Measurements from ENCODE around the gene RMDN2.
"Not testable (repeated sequence)": the region's sequence is repeated elsewhere in the genome, so short reads cannot be mapped to it uniquely, and the experiment has no call there.

The RMDN2 gene

DNA sequence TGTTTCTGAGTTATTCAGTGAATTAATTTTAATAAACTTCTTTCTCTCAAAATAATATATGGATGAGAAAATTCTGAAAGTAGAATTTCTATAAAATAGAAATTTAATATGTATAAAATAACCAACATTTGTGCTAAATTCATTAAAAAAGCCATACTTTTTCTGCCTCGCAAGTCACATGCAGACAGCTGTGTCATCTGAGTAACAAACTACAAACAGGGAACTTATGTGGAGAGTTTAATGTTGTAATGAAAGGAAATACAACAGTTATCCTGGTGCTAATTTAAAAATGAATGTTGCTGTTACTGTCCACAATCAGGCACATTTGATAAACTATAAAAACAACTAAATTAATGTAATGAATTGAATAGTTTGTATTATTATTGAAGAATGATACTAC is 22.2 kb downstream of the RMDN2 start:
- Histone ChIP-seq H3K4me1 (ENCODE audit: insufficient read depth, low read length, severe bottlenecking) (no peaks in the 10 kb centered on the region), H4K20me1 (ENCODE audit: insufficient read depth, low read length) (no peaks in the 10 kb centered on the region), H3K27ac (ENCODE audit: low read depth, low read length, poor library complexity, severe bottlenecking) (no peak overlapping the region), H3K9ac (ENCODE audit: low read length) (no peak overlapping the region), H3K36me3 (ENCODE audit: insufficient read depth, low read length) (no peaks in the 10 kb centered on the region), H3K4me3 (ENCODE audit: low read depth, low read length, poor library complexity, severe bottlenecking) (no peak overlapping the region), H3K9me3 (ENCODE audit: low read length) (no peaks in the 10 kb centered on the region), H3K4me2 (ENCODE audit: low read length) (no peak overlapping the region), H3K27me3 (ENCODE audit: insufficient read depth, low read length) (no peaks in the 10 kb centered on the region), H2AFZ (ENCODE audit: low read length) (no peak overlapping the region), H3K9me2 (ENCODE audit: low read depth, low read length) (no peaks in the 10 kb centered on the region), H3F3A (ENCODE audit: insufficient read depth, low read length) (no peaks in the 10 kb centered on the region), H3K79me2 (ENCODE audit: insufficient read depth, low read length) (no peaks in the 10 kb centered on the region)
- TF ChIP-seq, protein P1, sequence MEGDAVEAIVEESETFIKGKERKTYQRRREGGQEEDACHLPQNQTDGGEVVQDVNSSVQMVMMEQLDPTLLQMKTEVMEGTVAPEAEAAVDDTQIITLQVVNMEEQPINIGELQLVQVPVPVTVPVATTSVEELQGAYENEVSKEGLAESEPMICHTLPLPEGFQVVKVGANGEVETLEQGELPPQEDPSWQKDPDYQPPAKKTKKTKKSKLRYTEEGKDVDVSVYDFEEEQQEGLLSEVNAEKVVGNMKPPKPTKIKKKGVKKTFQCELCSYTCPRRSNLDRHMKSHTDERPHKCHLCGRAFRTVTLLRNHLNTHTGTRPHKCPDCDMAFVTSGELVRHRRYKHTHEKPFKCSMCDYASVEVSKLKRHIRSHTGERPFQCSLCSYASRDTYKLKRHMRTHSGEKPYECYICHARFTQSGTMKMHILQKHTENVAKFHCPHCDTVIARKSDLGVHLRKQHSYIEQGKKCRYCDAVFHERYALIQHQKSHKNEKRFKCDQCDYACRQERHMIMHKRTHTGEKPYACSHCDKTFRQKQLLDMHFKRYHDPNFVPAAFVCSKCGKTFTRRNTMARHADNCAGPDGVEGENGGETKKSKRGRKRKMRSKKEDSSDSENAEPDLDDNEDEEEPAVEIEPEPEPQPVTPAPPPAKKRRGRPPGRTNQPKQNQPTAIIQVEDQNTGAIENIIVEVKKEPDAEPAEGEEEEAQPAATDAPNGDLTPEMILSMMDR (IDR thresholded peaks at IDR 0.05; ENCODE audit: low read length), result no peak
- TF ChIP-seq EZH2 (IDR thresholded peaks at IDR 0.05; ENCODE audit: borderline replicate concordance, low read length), result no peak

DNA sequence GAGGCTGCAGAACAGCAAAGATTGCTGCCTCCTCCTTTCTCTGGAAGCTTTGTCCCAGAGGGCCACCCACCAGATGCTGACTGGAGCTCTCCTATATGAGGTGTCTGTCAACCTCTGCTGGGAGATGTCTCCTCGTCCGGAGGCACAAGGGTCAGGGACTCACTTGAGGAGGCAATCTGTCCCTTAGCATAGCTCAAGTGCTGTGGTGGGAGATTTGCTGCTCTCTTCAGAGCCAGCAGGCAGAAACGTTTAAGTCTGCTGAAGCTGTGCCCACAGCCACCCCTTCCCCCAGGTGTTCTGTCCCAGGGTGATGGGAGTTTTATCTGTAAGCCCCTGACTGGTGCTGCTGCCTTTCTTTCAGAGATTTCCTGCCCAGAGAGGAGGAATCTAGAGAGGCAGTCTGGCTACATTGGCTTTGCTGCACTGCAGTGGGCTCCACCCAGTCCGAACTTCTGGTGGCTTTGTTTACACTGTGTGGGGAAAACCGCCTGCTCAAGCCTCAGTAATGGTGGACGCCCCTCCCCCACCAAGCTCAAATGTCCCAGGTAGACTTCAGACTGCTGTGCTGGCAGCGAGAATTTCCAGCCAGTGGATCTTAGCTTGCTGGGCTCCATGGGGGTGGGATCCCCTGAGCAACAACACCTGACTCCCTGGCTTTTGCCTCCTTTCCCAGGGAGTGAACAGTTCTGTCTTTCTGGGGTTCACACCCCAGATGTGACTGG is 37.1 kb downstream of the RMDN2 start:
- not testable (repeated sequence) for H3K9ac ChIP-seq (ENCODE audit: low read length)

DNA sequence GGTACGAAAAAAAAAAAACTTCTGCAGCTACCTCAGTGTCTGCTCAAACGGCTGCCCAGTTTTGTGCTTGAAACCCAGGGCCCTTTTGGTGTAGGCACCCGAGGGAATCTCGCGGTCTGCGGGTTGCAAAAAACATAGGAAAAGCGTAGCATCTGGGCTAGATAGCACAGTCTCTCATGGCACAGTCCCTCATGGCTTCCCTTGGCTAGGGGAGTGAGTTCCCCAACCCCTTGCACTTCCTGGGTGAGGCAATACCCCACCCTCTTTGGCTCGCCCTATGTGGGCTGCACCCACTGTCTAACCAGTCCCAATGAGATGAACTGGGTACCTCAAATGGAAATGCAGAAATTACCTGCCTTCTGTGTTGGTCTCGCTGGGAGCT is 37.6 kb downstream of the RMDN2 start:
- not testable (repeated sequence) for H3K4me2 ChIP-seq (ENCODE audit: low read length)

More for the DNA sequence above, 37.1 kb downstream of the RMDN2 start:
- not testable (repeated sequence) for H3K9me2 ChIP-seq (ENCODE audit: low read depth, low read length); H3F3A ChIP-seq (ENCODE audit: insufficient read depth, low read length); H3K79me2 ChIP-seq (ENCODE audit: insufficient read depth, low read length); H3K36me3 ChIP-seq (ENCODE audit: insufficient read depth, low read length); H4K20me1 ChIP-seq (ENCODE audit: insufficient read depth, low read length); H3K27ac ChIP-seq (ENCODE audit: low read depth, low read length, poor library complexity, severe bottlenecking); H3K27me3 ChIP-seq (ENCODE audit: insufficient read depth, low read length); H3K4me3 ChIP-seq (ENCODE audit: low read depth, low read length, poor library complexity, severe bottlenecking); H3K4me2 ChIP-seq (ENCODE audit: low read length); H3K4me1 ChIP-seq (ENCODE audit: insufficient read depth, low read length, severe bottlenecking); H3K9me3 ChIP-seq (ENCODE audit: low read length); H2AFZ ChIP-seq (ENCODE audit: low read length)

DNA sequence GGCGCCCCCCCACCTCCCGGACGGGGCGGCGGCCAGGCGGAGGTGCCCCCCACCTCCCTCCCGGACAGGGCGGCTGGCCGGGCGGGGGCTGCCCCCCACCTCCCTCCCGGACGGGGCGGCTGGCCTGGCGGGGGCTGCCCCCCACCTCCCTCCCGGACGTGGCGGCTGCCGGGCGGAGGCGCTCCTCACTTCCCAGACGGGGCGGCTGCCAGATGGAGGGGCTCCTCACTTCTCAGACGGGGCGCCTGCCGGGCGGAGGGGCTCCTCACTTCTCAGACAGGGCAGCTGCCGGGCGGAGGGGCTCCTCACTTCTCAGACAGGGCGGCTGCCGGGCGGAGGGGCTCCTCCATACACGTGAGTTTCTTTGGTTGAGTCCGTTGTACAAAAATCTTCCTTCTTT is 38.8 kb downstream of the RMDN2 start:
- H3K79me2 ChIP-seq (ENCODE audit: insufficient read depth, low read length); H3K4me2 ChIP-seq (ENCODE audit: low read length); H4K20me1 ChIP-seq (ENCODE audit: insufficient read depth, low read length); H3K9ac ChIP-seq (ENCODE audit: low read length); H2AFZ ChIP-seq (ENCODE audit: low read length); H3K9me2 ChIP-seq (ENCODE audit: low read depth, low read length); H3K27ac ChIP-seq (ENCODE audit: low read depth, low read length, poor library complexity, severe bottlenecking); H3K9me3 ChIP-seq (ENCODE audit: low read length); H3K27me3 ChIP-seq (ENCODE audit: insufficient read depth, low read length); H3K4me3 ChIP-seq (ENCODE audit: low read depth, low read length, poor library complexity, severe bottlenecking); H3F3A ChIP-seq (ENCODE audit: insufficient read depth, low read length); H3K36me3 ChIP-seq (ENCODE audit: insufficient read depth, low read length); H3K4me1 ChIP-seq (ENCODE audit: insufficient read depth, low read length, severe bottlenecking): not testable (repeated sequence)

More for the DNA sequence above, 37.6 kb downstream of the RMDN2 start:
- not testable (repeated sequence) for H2AFZ ChIP-seq (ENCODE audit: low read length); H3K27ac ChIP-seq (ENCODE audit: low read depth, low read length, poor library complexity, severe bottlenecking); H4K20me1 ChIP-seq (ENCODE audit: insufficient read depth, low read length); H3K9me2 ChIP-seq (ENCODE audit: low read depth, low read length); H3K79me2 ChIP-seq (ENCODE audit: insufficient read depth, low read length); H3K9ac ChIP-seq (ENCODE audit: low read length); H3K4me1 ChIP-seq (ENCODE audit: insufficient read depth, low read length, severe bottlenecking); H3K9me3 ChIP-seq (ENCODE audit: low read length); H3F3A ChIP-seq (ENCODE audit: insufficient read depth, low read length); H3K27me3 ChIP-seq (ENCODE audit: insufficient read depth, low read length); H3K36me3 ChIP-seq (ENCODE audit: insufficient read depth, low read length); H3K4me3 ChIP-seq (ENCODE audit: low read depth, low read length, poor library complexity, severe bottlenecking)
